Stimulated activated CD4-positive, alpha-beta T cell treated with anti-CD3 and anti-CD28 coated beads, Interleukin-2, amount 100 ng/mL, for 4 hours (primary cell): Measurements from ENCODE around the gene CMTM8.
A peak's percentile ranks its signal among the peaks of the same experiment; 100 is the strongest.

ENCODE experiments used
- DNase-seq: peaks from one replicate; pipeline ENCODE4 v3.0.0-alpha.2; 2020; ENCODE audit warnings: low read depth

The CMTM8 gene

GRCh38 chr3:32340039-32340438 lies 101.6 kb downstream of the CMTM8 start:
- peak; percentile 8 for DNase-seq

DNA sequence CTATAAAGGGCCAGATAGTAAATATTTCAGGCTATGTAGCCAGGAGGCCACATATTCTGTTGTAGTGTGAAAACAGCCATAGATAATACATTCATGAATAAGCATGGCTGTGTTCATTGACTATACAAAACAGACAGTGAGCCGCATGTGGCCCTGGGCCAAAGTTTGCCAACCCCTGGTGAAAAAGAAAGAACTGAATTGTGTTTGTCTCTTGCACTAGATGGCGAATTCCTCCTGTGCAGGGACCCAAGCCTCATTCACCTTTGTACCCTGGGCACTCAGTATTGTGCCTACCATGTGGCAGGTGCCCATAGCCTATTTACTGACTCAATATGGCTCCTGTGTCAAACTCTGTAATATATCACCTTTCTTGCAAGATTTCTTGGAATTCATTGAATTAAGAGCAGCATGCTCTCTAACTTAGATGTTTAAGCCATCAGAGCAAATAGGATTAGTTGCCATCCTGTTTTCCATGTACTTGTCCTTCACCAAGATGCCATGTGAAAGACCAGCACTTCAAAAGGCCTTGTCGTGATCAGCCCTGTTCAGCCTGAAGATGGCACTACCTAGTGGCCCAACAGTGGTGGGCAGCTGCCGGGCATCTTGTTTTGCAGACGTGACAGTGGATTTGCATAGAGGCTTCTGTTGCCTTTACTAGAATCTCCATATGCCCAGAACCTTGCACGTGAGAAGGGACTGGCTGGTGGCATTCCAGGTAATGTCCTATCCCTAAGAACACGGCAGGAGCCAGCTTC lies 102.3 kb downstream of the CMTM8 start:
- no peak for DNase-seq

DNA sequence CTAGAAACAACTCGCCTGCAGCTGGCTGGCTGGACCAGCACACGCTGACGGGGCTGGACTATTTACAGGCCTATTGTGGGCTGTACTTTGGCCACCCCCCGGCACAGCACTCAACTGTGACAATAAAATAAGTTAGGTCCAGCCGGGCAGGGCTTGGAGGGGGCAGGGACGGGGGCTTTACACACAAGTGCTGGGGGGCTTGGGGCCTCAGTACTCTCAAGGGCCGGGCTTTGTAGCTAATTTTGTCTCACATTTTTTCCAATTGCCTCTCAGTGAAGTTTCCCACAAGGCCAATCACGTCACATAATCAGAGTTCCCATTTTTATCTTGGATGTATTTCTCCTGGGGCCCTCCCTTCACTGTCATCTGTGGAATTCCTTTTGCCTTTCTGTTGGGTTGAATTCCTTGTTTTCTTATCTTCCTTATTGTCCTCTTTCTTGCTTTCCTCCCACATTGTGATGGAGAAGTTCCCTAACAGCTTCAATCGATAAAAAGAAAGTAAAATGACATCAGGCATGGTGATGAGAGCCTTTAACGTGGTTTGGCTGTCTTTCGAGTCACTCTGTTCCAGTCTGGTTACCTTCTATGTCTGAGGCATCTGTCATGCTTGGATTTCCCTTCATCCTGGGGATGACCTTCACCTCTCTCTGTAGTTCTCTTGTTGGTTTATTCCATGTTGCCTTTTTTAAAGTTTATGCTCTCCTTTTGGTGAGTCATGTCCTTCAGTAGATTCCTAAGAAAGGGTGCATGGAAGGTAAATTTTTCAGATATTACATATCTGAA lies 109.1 kb downstream of the CMTM8 start:
- no peak for DNase-seq

GRCh38 chr3:32349184-32349583 lies 110.7 kb downstream of the CMTM8 start:
- DNase-seq: no peak

DNA sequence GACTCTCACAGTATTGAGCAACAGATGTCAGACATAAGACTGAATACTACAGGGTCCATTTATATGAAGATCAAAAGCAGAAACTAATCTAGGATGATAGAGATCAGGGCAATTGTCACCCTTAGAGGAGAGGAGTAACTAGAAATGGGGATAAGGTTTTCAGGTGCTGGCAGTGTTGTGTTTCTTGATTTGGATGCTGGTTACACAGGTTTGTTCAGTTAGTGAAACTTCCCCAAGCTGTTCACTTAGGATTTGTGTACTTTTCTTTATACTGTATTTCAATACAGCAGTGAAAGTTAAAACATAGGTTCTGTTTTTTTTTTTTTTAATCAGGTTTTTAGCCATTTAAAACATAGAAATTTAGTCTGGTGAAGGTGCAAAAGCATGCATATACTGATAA lies 114.1 kb downstream of the CMTM8 start:
- DNase-seq: no peak

- DNase-seq: no peak
These were observed 114.9 kb downstream of the CMTM8 start for GRCh38 chr3:32353351-32353750.

GRCh38 chr3:32354362-32354778 lies 115.9 kb downstream of the CMTM8 start:
- DNase-seq: no peak

GRCh38 chr3:32355751-32356291 lies 117.3 kb downstream of the CMTM8 start:
- DNase-seq: no peak

DNA sequence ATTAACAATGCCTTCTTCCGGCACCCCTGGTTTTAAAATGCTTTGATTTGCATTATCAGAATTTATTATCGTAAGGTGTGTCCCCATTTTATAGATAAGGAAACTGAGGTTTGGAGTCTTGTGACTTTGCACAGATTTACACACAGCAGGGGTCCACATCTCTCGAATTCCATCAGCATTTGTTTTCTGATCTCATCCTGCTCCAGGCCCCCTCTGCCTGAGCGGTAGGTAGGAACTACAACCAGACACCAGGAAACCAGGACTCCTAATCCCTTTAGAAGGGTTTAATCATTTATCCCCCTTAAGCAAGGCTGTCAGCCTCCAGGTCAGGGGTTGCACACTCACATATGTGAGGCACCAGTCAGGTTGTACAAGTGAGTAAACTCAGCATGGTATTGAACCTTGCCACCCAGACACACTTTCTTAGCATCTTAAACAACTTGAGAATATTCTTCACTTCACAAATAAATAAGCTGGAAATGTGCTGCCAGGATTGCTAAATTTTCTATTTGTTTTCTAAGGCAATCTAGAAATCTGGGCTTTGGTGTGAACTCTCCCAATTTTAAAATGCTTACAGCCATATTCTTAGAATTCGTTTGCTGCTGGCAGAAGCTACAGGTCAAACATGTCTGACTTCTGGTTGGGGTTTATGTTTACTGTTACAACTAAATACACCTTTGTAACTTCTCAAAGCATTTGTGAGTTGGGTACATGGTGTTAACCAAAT lies 121.4 kb downstream of the CMTM8 start:
- DNase-seq: no peak

- no peak for DNase-seq
These were observed 122.0 kb downstream of the CMTM8 start for GRCh38 chr3:32360493-32360827.

GRCh38 chr3:32366638-32367397 lies 128.3 kb downstream of the CMTM8 start:
- no peak for DNase-seq

- no peak for DNase-seq
These were observed 129.0 kb downstream of the CMTM8 start for GRCh38 chr3:32367442-32367841.

GRCh38 chr3:32371461-32372212 lies 133.2 kb downstream of the CMTM8 start:
- no peak for DNase-seq

DNA sequence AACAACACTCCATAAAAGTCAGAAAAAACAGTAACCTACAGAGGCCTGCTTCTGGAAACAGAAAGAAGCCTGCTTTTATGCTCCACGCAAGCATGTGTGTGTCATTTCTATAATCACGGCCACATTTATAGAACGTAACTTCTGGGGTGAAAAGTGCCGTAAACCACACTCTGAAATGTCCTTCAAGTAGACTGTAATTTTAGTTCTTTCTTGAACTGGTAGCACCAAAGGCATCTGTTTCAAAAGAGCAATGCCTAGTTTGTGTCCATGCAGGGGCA lies 133.7 kb downstream of the CMTM8 start:
- DNase-seq: no peak

DNA sequence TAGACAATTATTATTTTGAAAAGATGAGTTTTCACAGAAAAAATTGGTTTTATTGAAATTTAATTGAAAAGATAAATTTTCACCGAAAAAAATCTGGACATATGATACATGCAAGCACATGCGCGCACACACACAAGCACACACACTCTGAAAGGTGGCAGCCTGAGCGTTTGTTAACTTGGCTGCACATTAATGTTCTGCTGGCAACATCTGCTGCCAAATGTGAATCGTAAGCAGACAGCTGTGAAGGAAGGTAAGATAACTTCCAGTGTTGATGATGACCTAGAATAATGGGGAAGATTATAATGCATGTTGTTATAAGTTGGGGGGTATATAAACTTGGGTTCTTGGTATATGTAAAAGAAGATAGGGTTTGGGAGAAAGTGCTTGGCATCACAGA lies 134.8 kb downstream of the CMTM8 start:
- no peak for DNase-seq

DNA sequence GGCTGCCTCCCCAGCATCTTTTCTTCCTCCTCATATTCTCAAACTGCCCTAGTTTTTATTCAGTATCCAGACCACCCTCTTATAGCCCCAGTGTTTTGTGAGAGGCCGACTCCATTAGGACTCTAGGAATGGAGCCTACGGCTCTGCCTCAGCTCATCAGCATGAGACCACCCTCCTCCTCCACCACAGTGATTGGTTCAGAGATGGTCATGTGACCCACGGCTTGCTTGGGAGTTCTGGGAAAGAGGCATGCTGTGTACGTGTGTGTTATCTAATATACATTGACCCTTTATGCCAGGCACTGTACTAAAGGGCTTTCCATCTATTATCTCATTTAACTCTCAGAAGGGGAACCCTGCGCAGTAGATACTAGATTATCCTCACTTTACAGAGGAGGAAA lies 135.4 kb downstream of the CMTM8 start:
- no peak for DNase-seq

GRCh38 chr3:32374788-32375595 lies 136.5 kb downstream of the CMTM8 start:
- peak; percentile 59 for DNase-seq

DNA sequence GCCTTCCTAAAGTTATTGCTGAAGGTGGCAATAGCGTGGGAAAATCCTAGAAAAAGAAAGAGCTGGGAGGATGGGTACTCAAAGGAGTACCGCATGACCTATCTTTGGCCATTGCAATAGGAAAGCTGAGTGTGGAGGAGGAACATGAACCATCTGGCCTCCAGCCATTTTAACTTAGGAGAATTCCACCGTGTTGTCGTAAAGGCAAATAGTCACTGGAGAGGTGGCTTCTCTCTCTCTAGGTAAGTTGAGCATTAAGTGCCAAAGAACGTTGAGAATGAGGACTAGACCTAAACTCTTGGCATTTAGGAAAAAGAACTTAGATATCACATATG lies 137.1 kb downstream of the CMTM8 start:
- no peak for DNase-seq

DNA sequence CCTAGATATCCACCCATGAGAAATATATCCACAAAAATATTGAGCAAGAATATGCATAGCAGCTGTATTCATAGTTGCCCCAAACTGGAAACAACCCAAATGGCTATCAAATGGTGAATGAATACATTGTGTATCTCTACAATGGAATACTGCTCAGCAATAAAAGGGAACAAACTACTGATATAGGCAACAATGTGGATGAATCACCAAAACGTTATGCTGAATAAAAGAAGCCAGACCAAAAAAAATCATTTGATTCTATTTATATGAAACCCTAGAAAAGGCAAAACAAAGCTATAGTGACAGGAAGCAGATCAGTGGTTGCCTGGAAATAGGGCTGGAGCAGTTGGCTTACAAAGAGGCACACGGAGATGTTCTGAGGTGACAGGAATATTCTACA lies 137.6 kb downstream of the CMTM8 start:
- no peak for DNase-seq

DNA sequence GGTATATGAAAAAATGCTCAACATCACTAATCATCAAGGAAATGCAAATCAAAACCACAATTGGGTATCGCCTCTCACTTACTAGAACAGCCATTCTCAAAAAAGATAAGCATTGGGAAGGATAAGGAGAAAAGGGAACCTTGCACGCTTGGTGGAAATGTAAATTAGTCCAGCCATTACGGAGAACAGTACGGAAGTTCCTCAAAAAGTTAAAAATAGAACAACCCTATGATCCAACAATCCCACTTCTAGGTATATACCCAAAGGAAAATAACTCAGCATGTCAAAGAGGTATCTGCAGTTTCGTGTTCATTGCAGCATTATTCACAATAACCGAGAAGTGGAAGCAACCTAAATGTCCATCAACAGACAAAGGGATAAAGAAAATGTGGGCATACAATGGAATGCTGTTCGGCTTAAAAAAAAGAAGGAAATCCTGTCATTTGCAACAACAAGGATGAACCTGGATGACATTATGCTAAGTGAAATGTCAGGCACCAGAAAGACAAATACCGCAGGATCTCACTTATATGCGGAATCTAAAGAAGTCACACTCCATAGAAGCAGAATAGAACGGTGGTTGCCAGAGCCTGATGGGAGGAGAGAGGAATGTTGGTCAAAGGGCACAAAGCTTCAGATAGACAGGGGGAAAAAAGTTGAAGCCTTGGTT lies 141.5 kb downstream of the CMTM8 start:
- no peak for DNase-seq
